ENCODE measurements around the gene GLRA3.

DNA sequence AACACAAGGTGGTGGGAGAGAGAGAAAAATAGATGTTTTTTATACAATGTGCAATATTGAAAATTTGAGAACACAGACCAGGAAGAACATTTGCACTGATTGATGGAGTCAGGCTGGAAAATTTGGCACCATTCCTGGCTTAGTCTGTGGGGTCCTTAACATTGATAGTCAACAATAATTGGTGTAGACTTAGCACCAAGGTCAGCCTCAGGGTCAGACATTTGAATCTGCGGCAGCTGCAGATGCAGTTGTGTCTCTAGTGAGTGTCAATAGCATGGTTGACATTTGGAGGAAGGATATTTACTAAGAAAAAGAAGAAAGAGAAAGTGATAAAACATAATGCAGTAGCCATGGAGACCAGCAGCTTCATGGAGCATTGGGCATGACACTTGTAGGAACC, 31.5 kb upstream of the GLRA3 start:
- TF ChIP-seq TCF12 (IDR thresholded peaks at IDR 0.05; ENCODE audit: low read depth, low read length) (no peak), SMC3 (IDR thresholded peaks at IDR 0.05; ENCODE audit: borderline replicate concordance, low read length) (no peak), ZSCAN29 (IDR thresholded peaks at IDR 0.05) (no peak), NR2C1 (IDR thresholded peaks at IDR 0.05) (no peak), YY1 (IDR thresholded peaks at IDR 0.05; ENCODE audit: low read depth, low read length) (no peak), SPI1 (IDR thresholded peaks at IDR 0.05; ENCODE audit: borderline replicate concordance, insufficient read depth, low read depth, low read length) (no peak), BHLHE40 (IDR thresholded peaks at IDR 0.05; ENCODE audit: borderline replicate concordance in 1 of 2, low read depth in 2 of 2, low read length in 1 of 2) (no peak), POLR2A (IDR thresholded peaks at IDR 0.05; ENCODE audit: low read depth, low read length) (no peak), ZNF274 (IDR thresholded peaks at IDR 0.05; ENCODE audit: insufficient read depth, insufficient read length) (no peak)
- TF ChIP-seq, protein P1, sequence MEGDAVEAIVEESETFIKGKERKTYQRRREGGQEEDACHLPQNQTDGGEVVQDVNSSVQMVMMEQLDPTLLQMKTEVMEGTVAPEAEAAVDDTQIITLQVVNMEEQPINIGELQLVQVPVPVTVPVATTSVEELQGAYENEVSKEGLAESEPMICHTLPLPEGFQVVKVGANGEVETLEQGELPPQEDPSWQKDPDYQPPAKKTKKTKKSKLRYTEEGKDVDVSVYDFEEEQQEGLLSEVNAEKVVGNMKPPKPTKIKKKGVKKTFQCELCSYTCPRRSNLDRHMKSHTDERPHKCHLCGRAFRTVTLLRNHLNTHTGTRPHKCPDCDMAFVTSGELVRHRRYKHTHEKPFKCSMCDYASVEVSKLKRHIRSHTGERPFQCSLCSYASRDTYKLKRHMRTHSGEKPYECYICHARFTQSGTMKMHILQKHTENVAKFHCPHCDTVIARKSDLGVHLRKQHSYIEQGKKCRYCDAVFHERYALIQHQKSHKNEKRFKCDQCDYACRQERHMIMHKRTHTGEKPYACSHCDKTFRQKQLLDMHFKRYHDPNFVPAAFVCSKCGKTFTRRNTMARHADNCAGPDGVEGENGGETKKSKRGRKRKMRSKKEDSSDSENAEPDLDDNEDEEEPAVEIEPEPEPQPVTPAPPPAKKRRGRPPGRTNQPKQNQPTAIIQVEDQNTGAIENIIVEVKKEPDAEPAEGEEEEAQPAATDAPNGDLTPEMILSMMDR (IDR thresholded peaks at IDR 0.05 in 2 of 3, conservative IDR thresholded peaks at IDR 0.05 in 1 of 3; ENCODE audit: control insufficient read depth in 2 of 3, extremely low read depth in 1 of 3, insufficient read depth in 1 of 3, low read depth in 3 of 3, low read length in 3 of 3) = no peak
- TF ChIP-seq, protein P2, sequence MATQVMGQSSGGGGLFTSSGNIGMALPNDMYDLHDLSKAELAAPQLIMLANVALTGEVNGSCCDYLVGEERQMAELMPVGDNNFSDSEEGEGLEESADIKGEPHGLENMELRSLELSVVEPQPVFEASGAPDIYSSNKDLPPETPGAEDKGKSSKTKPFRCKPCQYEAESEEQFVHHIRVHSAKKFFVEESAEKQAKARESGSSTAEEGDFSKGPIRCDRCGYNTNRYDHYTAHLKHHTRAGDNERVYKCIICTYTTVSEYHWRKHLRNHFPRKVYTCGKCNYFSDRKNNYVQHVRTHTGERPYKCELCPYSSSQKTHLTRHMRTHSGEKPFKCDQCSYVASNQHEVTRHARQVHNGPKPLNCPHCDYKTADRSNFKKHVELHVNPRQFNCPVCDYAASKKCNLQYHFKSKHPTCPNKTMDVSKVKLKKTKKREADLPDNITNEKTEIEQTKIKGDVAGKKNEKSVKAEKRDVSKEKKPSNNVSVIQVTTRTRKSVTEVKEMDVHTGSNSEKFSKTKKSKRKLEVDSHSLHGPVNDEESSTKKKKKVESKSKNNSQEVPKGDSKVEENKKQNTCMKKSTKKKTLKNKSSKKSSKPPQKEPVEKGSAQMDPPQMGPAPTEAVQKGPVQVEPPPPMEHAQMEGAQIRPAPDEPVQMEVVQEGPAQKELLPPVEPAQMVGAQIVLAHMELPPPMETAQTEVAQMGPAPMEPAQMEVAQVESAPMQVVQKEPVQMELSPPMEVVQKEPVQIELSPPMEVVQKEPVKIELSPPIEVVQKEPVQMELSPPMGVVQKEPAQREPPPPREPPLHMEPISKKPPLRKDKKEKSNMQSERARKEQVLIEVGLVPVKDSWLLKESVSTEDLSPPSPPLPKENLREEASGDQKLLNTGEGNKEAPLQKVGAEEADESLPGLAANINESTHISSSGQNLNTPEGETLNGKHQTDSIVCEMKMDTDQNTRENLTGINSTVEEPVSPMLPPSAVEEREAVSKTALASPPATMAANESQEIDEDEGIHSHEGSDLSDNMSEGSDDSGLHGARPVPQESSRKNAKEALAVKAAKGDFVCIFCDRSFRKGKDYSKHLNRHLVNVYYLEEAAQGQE (IDR thresholded peaks at IDR 0.05; ENCODE audit: low read depth, low read length) = no peak
